Cardiac septum (tissue), 1 donor: ENCODE data around the gene SERINC5. TPM values are rescaled to one million over a fixed set of nuclear protein-coding genes. Genes with fewer than 3 reads are reported as not detected.
"Not testable (repeated sequence)": the region's sequence is repeated elsewhere in the genome, so short reads cannot be mapped to it uniquely, and the experiment has no call there.

Experiments
- DNase-seq: peaks from one replicate; pipeline ENCODE4 v3.0.0-alpha.2; 2020; ENCODE audit warnings: low spot score
- intact Hi-C: fragments of 100-400 bp; cut with DNase I; formaldehyde crosslinking; loops from one replicate; pipeline ENCODE4 v1.14.0; 2022
- total RNA-seq: library from RNA; stranded (reverse); fragmentation: NEBNext Ultra II Directional; extraction: Animal tissue kit (Norgen Biotek cat#: 25700); gene quantifications from one replicate; pipeline ENCODE4 v1.2.1, GENCODE V29; 2021
- donor health status: DM: no; HTN: no; CAD: no.

SERINC5 gene
- total RNA-seq, 1 donor from 2014 or later, result 20.9 TPM

GRCh38 chr5:80208381-80208780 lies 47.5 kb downstream of the SERINC5 start:
- intact Hi-C loops, result no loop called here
- DNase-seq, result no peak

DNA sequence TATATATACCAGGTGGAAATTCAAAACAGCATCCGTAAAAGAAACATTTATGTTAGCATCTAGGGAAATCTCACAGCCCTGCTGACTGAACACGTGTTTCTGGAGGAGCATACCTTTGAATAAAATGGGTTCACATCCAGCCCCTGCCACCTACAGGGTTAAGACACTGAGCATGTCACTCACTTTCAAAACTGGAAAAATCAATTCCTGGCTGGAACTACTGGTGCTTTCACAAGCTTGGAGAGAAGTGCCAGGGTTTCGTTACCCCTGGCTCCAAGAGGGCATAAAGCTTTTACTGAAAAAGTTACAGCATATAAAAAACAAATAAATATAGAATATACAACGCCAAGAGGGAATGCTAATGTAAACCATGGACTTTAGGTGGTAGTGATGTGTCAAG lies 48.0 kb downstream of the SERINC5 start:
- intact Hi-C loops, result no loop called here
- DNase-seq, result no peak

- intact Hi-C loops, result no loop called here
- DNase-seq, result no peak
Observed at GRCh38 chr5:80206282-80206681, 49.6 kb downstream of the SERINC5 start.

DNA sequence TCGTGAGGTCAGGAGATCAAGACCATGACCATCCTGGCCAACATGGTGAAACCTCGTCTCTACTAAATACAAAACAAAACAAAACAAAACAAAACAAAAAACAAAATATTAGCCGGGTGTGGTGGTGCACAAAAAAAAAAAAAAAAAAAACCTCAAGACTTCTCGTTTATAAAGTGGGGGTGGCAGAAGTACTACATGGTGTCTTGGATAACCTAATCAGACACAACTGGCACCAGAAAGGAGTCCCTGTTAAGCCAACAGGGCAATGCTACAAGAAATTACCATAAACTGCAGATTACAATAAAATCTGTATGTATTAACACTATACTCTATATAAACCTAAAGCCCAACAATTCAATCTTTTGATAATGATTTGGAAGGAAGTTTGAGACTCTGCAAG lies 50.0 kb downstream of the SERINC5 start:
- intact Hi-C loops, result no loop called here

DNA sequence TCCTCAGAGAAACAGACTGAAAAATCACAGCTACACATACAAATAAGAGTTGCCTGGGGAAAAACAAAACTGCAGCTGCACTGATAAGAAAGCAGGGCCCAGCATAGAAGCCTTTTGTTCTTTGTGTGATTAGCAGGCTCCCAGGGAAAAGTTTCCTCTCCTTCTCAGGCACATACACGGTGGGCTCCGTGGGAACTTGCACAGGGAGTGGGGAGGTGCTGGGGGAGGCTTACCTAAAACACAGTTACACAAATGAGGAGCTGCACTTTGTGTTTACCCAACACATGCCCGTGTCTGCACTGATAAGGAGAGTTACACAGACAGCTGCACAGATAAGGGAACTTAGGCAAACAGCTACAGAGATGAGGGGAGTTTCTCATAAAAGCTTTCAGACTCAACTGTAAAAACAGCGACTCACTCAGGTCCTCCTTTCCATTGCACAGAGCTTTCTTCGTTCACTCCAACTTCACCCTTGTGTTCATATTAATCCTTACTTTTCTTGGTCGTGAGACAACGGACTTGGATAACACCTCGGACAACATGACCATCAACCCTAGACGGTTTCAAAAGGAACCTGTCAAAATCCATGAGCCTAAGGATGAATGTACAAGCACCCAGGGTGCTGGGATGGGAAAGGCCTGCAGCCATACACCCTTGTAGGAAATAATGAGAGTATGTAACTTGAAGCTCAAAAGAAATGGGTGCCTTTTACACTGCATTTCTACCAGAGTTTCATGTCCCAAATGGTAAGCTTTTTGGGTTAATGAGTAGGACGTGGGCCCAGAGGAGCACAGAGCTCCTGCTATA lies 50.8 kb downstream of the SERINC5 start:
- intact Hi-C loops, result no loop called here
- DNase-seq, result peak; percentile 72

More for the DNA sequence above, 50.0 kb downstream of the SERINC5 start:
- no peak for DNase-seq

DNA sequence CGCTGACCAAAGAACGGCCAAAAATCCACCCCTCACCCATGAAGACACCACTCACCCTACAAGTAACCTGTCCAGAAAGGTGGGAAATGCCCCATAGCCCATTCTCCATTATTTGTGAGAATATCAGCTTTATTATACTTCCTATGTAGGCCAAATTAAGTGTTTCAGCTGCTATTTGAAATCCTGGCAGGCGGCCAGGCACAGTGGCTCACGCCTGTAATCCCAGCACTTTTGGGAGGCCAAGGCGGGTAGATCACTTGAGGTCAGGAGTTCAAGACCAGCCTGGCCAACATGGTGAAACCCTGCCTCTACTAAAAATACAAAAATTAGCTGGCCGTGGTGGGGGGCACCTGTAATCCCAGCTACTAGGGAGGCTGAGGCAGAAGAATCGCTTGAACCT lies 54.1 kb downstream of the SERINC5 start:
- intact Hi-C loops, result not testable (repeated sequence)

GRCh38 chr5:80198920-80199319 lies 56.9 kb downstream of the SERINC5 start:
- intact Hi-C loops, result no loop called here
- no peak for DNase-seq

More for the DNA sequence above, 54.1 kb downstream of the SERINC5 start:
- not testable (repeated sequence) for DNase-seq

DNA sequence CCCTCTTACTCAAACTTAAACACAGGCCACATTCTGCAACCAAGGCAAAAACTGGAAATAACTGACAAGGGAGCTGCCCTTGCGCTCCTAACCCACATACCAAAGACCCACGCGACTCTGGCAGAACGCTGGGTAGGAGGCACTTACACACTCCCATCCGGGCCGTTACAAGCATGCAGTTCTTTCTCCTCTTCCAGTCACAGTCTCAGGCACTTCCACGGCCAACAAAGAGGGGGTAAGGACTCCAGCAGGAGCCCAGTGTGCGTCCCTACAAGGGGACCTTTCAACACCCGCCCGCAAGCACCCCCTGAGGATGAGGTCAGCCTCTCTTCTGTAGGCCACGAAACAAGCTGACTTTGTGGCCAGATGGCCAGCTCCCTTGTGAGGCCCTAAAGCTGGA lies 57.4 kb downstream of the SERINC5 start:
- intact Hi-C loops, result no loop called here
- DNase-seq, result no peak

DNA sequence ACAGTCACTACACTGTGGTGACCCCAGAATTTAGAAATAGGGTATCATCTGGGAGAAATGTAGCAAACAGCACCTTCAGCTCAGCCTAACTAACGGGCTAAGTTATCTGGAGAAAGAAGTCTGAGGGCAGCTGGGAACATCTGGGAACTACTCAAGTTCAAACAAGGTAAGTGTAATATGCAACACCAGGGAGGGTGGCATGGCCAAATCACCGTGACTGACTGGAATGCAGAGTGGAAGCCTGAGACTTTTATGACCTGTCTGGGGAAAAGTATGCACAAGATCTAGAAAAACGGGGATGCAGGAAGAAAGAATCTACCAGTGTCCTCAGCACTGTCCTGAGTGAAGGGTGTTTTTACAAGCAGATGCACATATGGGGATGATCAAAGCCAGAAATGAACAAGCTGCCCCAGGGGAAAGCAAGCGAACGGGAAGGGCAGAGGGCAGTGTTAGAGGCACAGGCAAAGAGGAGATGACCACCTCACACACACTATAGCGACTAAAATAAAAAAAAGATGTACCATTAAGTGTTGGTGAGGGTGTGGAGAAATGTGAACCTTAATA lies 59.9 kb downstream of the SERINC5 start:
- intact Hi-C loops, result no loop called here
- DNase-seq, result no peak

GRCh38 chr5:80194468-80194867 lies 61.4 kb downstream of the SERINC5 start:
- no peak for DNase-seq
- intact Hi-C loops, result loop anchor here (5.0 kb wide), 1 partner anchor 87 kb away; no protein-coding TSS in a partner anchor

- DNase-seq, result no peak
- intact Hi-C loops, result loop anchor here (2.0 to 5.0 kb wide), 3 partner anchors 23 to 86 kb away; partner anchors contain the start of gene SERINC5
Observed at GRCh38 chr5:80193401-80193800, 62.4 kb downstream of the SERINC5 start.

- intact Hi-C loops, result loop anchor here (2.0 to 5.0 kb wide), 3 partner anchors 24 to 85 kb away; partner anchors contain the start of gene SERINC5
- DNase-seq, result no peak
Observed at GRCh38 chr5:80192507-80193241, 63.2 kb downstream of the SERINC5 start.

- DNase-seq, result no peak
- intact Hi-C loops, result loop anchor here (2.0 to 5.0 kb wide), 3 partner anchors 25 to 85 kb away; partner anchors contain the start of gene SERINC5
Observed at GRCh38 chr5:80191991-80192398, 63.9 kb downstream of the SERINC5 start.

GRCh38 chr5:80191397-80191796 lies 64.5 kb downstream of the SERINC5 start:
- no peak for DNase-seq
- intact Hi-C loops, result loop anchor here (5.0 kb wide), 1 partner anchor 84 kb away; no protein-coding TSS in a partner anchor

GRCh38 chr5:80190960-80191359 lies 64.9 kb downstream of the SERINC5 start:
- intact Hi-C loops, result loop anchor here (5.0 kb wide), 1 partner anchor 84 kb away; no protein-coding TSS in a partner anchor
- DNase-seq, result no peak

DNA sequence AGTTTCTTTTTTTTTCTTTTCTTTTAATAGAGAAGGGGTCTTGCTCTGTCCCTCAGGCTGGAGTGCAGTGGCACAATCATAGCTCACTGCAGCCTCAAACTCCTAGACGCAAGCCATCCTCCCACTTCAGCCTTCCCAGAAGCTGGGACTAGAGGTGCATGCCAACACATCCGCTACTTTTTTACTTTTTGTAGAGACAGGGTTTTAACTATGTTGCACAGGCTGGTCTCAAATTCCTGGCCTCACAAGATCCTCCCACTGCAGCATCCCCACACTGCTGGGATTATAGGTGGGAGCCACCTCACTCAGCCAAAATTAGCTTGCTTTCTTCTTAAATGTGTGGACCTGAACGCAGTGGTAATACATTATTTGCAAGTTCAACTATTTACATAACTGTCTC lies 66.1 kb downstream of the SERINC5 start:
- no peak for DNase-seq
- intact Hi-C loops, result loop anchor here (5.0 kb wide), 2 partner anchors 47 to 82 kb away; no protein-coding TSS in a partner anchor

DNA sequence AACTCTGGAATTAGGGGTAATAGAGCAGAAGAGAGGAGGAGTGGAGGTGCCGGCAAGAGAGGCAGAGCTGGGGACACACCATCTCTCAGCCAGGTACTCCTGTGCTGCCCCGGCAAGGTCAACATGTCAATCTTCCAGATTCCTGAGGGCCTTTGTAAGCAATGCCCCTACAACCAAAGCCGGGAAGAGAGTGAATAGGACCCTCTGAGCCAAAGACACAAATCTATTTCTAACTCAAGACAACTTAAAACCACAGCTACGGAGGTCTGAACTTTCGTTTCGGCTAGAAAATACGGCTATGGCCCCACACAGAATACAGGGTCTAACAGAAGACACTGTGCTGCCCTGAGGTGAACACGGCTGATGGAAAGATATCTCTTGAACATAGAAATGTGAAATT lies 66.6 kb downstream of the SERINC5 start:
- intact Hi-C loops, result loop anchor here (5.0 kb wide), 1 partner anchor 47 kb away; no protein-coding TSS in a partner anchor
- DNase-seq, result no peak

DNA sequence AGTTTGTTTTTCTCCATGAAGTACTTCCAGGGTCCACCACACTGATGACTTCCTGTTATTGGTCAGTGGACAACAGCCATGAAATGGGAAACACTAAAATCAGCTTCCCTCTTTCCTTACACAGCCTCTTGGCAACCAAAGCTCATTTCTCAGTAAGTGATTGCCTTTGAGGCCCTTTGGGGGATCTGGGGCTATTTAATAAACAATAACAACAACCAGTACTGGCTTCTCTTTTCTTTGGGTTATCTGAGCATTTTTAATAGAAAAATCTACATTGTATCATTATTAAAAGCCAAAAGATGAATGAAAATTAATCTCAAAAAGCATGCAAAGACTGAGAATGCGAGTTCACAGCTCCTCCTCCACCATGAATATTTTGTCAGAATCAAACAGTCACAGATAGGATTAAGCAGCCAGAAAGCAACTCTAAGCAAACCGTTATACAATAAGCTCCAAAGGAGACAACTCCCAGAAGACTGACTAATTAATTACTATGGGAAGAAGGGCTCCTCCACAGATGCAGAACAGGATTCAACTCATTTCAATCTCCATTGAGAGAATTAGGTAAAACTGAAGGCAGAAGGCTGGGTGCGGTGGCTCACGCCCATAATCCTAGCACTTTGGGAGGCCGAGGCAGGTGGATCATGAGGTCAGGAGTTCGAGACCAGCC lies 68.3 kb downstream of the SERINC5 start:
- DNase-seq, result no peak
- intact Hi-C loops, result loop anchor here (5.0 kb wide), 1 partner anchor 45 kb away; no protein-coding TSS in a partner anchor

DNA sequence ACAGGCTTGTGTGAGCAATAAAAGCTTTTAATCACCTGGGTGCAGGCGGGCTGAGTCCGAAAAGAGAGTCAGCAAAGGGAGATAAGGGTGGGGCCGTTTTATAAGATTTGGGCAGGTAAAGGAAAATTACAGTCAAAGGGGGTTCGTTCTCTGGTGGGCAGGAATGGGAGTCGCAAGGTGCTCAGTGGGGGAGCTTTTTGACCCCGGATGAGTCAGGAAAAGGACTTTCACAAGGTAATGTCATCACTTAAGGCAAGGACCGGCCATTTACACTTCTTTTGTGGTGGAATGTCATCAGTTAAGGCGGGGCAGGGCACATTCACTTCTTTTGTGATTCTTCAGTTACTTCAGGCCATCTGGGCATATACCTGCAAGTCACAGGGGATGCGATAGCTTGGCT lies 70.3 kb downstream of the SERINC5 start:
- DNase-seq, result not testable (repeated sequence)
- intact Hi-C loops, result loop anchor here (5.0 kb wide), 1 partner anchor 43 kb away; no protein-coding TSS in a partner anchor
